Measurements from ENCODE around the gene ANKRD55. TPM values are rescaled to one million over a fixed set of nuclear protein-coding genes. Genes with fewer than 3 reads are reported as not detected.
"Not testable (repeated sequence)": the region's sequence is repeated elsewhere in the genome, so short reads cannot be mapped to it uniquely, and the experiment has no call there.

The ANKRD55 gene
- total RNA-seq, 1 donor from 2014 or later: 0.18 TPM

GRCh38 chr5:56270058-56270457 is 36.9 kb upstream of the ANKRD55 start:
- H3K36me3 Mint-ChIP-seq: no peaks in the 10 kb centered on the region
- no peaks in the 10 kb centered on the region for H3K27me3 Mint-ChIP-seq (ENCODE audit: low read depth)
- H3K9me3 Mint-ChIP-seq: no peaks in the 10 kb centered on the region
- H3K4me1 Mint-ChIP-seq: peaks cover 22% of the 10 kb centered on the region
- TF ChIP-seq, protein P1, sequence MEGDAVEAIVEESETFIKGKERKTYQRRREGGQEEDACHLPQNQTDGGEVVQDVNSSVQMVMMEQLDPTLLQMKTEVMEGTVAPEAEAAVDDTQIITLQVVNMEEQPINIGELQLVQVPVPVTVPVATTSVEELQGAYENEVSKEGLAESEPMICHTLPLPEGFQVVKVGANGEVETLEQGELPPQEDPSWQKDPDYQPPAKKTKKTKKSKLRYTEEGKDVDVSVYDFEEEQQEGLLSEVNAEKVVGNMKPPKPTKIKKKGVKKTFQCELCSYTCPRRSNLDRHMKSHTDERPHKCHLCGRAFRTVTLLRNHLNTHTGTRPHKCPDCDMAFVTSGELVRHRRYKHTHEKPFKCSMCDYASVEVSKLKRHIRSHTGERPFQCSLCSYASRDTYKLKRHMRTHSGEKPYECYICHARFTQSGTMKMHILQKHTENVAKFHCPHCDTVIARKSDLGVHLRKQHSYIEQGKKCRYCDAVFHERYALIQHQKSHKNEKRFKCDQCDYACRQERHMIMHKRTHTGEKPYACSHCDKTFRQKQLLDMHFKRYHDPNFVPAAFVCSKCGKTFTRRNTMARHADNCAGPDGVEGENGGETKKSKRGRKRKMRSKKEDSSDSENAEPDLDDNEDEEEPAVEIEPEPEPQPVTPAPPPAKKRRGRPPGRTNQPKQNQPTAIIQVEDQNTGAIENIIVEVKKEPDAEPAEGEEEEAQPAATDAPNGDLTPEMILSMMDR (IDR thresholded peaks at IDR 0.05; ENCODE audit: unreplicated experiment): no peak
- H3K27ac Mint-ChIP-seq: no peak overlapping the region
- H3K4me3 Mint-ChIP-seq: no peak overlapping the region
- DNase-seq (ENCODE audit: low spot score in 2 of 2, unreplicated experiment in 2 of 2): no peak

- Mint-ChIP-seq H3K27me3 (ENCODE audit: low read depth) (no peaks in the 10 kb centered on the region), H3K9me3 (no peaks in the 10 kb centered on the region), H3K4me3 (no peak overlapping the region), H3K27ac (peak overlapping the region; percentile 76), H3K4me1 (peaks cover 22% of the 10 kb centered on the region), H3K36me3 (no peaks in the 10 kb centered on the region)
- TF ChIP-seq, protein P1 (IDR thresholded peaks at IDR 0.05; ENCODE audit: unreplicated experiment): peak; percentile 61
- DNase-seq (ENCODE audit: low spot score in 2 of 2, unreplicated experiment in 2 of 2): no peak
Measured at GRCh38 chr5:56269216-56269927, 36.2 kb upstream of the ANKRD55 start.

DNA sequence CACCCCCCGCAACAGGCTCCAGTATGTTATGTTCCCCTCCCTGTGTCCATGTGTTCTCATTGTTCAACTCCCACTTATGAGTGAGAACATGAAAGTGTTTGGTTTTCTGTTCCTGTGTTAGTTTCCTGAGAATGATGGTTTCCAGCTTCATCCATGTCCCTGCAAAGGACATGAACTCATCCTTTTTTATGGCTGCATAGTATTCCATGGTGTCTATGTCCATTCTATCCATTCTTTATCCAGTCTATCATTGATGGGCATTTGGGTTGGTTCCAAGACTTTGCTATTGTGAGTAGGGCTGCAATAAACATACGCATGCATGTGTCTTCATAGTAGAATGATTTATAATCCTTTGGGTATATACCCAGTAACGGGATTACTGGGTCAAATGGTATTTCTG is 35.6 kb upstream of the ANKRD55 start:
- not testable (repeated sequence) for H3K9me3 Mint-ChIP-seq; H3K27me3 Mint-ChIP-seq (ENCODE audit: low read depth); H3K27ac Mint-ChIP-seq; H3K36me3 Mint-ChIP-seq; H3K4me3 Mint-ChIP-seq; DNase-seq (ENCODE audit: low spot score in 2 of 2, unreplicated experiment in 2 of 2)
- peaks cover 22% of the 10 kb centered on the region for H3K4me1 Mint-ChIP-seq

DNA sequence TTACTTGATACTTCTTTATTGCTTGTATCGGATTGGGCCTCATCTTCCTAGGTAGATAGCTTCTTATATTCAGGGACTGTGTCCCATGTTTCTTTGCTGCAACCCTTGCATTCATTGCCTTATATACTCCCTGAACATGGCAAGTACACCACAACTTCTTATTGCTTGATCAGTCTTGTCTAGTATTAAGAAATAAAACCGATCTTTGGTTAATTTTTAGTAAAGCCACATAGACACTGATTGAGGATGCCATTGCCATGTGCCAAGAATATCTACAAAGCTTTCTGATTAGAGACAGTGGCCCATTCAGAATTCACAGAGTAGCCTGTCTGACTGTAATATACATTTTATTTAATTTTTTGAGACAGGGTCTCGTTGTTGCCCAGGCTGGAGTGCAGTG is 34.7 kb upstream of the ANKRD55 start:
- no peaks in the 10 kb centered on the region for H3K9me3 Mint-ChIP-seq
- no peak overlapping the region for H3K27ac Mint-ChIP-seq
- TF ChIP-seq, protein P1 (IDR thresholded peaks at IDR 0.05; ENCODE audit: unreplicated experiment): no peak
- DNase-seq (ENCODE audit: low spot score in 2 of 2, unreplicated experiment in 2 of 2): no peak
- peaks cover 19% of the 10 kb centered on the region for H3K4me1 Mint-ChIP-seq
- H3K4me3 Mint-ChIP-seq: no peak overlapping the region
- no peaks in the 10 kb centered on the region for H3K27me3 Mint-ChIP-seq (ENCODE audit: low read depth)
- no peaks in the 10 kb centered on the region for H3K36me3 Mint-ChIP-seq

DNA sequence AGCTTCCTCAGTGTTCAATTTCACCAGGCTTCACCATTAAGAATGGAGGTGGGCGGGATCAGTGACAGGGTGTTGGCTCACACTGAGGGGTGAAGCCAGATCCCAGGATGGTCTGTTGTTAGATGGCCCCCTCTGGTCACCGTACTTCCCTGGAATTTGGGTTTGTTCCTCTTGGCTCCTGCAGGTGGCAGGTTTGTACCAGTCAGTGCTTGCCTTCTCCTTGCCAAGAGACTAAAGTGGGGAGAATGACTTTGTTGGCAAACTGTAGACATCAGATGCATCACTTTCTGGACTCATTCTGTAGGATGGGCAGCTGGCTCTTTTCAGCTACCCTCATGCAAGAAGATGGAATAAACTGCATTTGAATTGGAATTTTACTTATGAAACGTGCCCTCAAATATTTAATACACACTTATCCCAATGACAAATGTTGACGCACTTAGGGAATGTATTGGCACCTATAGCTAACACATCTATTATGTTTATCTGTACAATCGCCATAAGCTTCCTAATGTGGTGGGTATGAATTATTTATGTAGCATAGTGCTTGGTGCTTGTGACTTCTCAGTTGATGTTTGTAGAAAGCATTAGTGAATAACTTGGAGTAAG is 31.4 kb upstream of the ANKRD55 start:
- Mint-ChIP-seq H3K27me3 (ENCODE audit: low read depth) (no peaks in the 10 kb centered on the region), H3K27ac (no peak overlapping the region), H3K4me1 (peaks cover 9% of the 10 kb centered on the region), H3K36me3 (no peaks in the 10 kb centered on the region), H3K4me3 (no peak overlapping the region), H3K9me3 (no peaks in the 10 kb centered on the region)
- no peak for DNase-seq (ENCODE audit: low spot score in 2 of 2, unreplicated experiment in 2 of 2)
- TF ChIP-seq, protein P1 (IDR thresholded peaks at IDR 0.05; ENCODE audit: unreplicated experiment): peak; percentile 43

DNA sequence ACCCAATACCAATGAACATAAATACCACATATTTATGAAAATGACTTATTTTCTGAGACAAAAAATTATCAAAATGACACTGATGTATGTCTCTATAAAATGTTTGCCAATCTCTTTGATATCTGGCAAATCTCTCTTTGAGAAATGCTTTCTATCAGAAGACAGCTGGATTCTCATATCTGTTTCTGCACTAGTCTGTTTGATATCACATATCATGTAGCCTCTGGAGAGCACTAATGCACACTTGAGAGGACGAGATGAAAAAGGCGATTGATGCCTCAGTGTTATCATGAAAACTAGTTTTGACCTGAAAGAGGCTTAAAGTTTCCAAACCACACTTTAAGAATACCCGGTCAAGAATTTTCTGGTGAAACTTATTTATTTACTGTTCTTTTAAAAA is 29.1 kb upstream of the ANKRD55 start:
- DNase-seq (ENCODE audit: low spot score in 2 of 2, unreplicated experiment in 2 of 2): no peak
- Mint-ChIP-seq H3K9me3 (no peaks in the 10 kb centered on the region), H3K27me3 (ENCODE audit: low read depth) (no peaks in the 10 kb centered on the region), H3K27ac (peak overlapping the region; percentile 74), H3K4me1 (peaks cover 7% of the 10 kb centered on the region), H3K36me3 (no peaks in the 10 kb centered on the region), H3K4me3 (no peak overlapping the region)
- TF ChIP-seq, protein P1 (IDR thresholded peaks at IDR 0.05; ENCODE audit: unreplicated experiment): no peak

Data from mesothelial cell of epicardium (in vitro differentiated cells).